GM10266 (cell line): ENCODE measurements around the gene ELF2.
"Not testable (repeated sequence)": the region's sequence is repeated elsewhere in the genome, so short reads cannot be mapped to it uniquely, and the experiment has no call there.

ENCODE experiments used
- DNase-seq: peaks from one replicate; pipeline ENCODE4 v3.0.0; 2012; ENCODE audit errors: extremely low spot score
- CTCF ChIP-seq: IDR thresholded peaks from 2 replicates; pipeline ENCODE4 v1.5.1; 2012; ENCODE audit warnings: mild to moderate bottlenecking, low read depth; ENCODE audit not compliant: control insufficient read depth, insufficient read depth; ENCODE audit errors: missing control alignments

Gene ELF2

GRCh38 chr4:139048026-139048425 is 129.0 kb downstream of the ELF2 start:
- DNase-seq: no peak
- no peak for TF ChIP-seq CTCF

- no peak for DNase-seq
Observed at GRCh38 chr4:139044291-139044690, 132.7 kb downstream of the ELF2 start.

GRCh38 chr4:139042981-139043460 is 134.0 kb downstream of the ELF2 start:
- DNase-seq: no peak
- TF ChIP-seq CTCF: no peak

More at GRCh38 chr4:139044291-139044690, 132.7 kb downstream of the ELF2 start:
- no peak for TF ChIP-seq CTCF

GRCh38 chr4:139038874-139039443 is 138.1 kb downstream of the ELF2 start:
- DNase-seq: no peak
- no peak for TF ChIP-seq CTCF

- no peak for TF ChIP-seq CTCF
- DNase-seq: no peak
Observed at GRCh38 chr4:139036885-139037284, 140.1 kb downstream of the ELF2 start.

- DNase-seq: no peak
- no peak for TF ChIP-seq CTCF
Observed at GRCh38 chr4:139035650-139036049, 141.4 kb downstream of the ELF2 start.

GRCh38 chr4:139030614-139031235 is 146.3 kb downstream of the ELF2 start:
- DNase-seq: peak; percentile 69
- peak; percentile 89 for TF ChIP-seq CTCF

- DNase-seq: not testable (repeated sequence)
Observed at GRCh38 chr4:139029866-139030363, 147.1 kb downstream of the ELF2 start.
